HUES6 (cell line): Measurements from ENCODE around the gene POM121C.
"Not testable (repeated sequence)": the region's sequence is repeated elsewhere in the genome, so short reads cannot be mapped to it uniquely, and the experiment has no call there.

ENCODE experiments used
- H3K27ac ChIP-seq: 2 replicates; pipeline ENCODE4 v1.7.0; 2013; ENCODE audit warnings: low read depth, mild to moderate bottlenecking, low read length, inconsistent platforms
- H3K27me3 ChIP-seq: 2 replicates; pipeline ENCODE4 v1.6.1; 2013; ENCODE audit warnings: low read length; ENCODE audit not compliant: control insufficient read depth, insufficient read depth
- H3K36me3 ChIP-seq: 2 replicates; pipeline ENCODE4 v1.6.1; 2013; ENCODE audit warnings: low read length; ENCODE audit not compliant: control insufficient read depth, insufficient read depth
- H3K4me1 ChIP-seq: 2 replicates; pipeline ENCODE4 v1.6.1; 2013; ENCODE audit warnings: low read length; ENCODE audit not compliant: control insufficient read depth, insufficient read depth
- H3K4me3 ChIP-seq: 2 replicates; pipeline ENCODE4 v1.5.1; 2013; ENCODE audit warnings: low read depth, low read length
- H3K9ac ChIP-seq: one replicate; pipeline ENCODE4 v1.6.1; 2013; ENCODE audit warnings: mild to moderate bottlenecking, low read length
- H3K9me3 ChIP-seq: 2 replicates; pipeline ENCODE4 v1.6.1; 2013; ENCODE audit warnings: low read depth, low read length; ENCODE audit not compliant: control insufficient read depth, insufficient read depth

Gene POM121C

DNA sequence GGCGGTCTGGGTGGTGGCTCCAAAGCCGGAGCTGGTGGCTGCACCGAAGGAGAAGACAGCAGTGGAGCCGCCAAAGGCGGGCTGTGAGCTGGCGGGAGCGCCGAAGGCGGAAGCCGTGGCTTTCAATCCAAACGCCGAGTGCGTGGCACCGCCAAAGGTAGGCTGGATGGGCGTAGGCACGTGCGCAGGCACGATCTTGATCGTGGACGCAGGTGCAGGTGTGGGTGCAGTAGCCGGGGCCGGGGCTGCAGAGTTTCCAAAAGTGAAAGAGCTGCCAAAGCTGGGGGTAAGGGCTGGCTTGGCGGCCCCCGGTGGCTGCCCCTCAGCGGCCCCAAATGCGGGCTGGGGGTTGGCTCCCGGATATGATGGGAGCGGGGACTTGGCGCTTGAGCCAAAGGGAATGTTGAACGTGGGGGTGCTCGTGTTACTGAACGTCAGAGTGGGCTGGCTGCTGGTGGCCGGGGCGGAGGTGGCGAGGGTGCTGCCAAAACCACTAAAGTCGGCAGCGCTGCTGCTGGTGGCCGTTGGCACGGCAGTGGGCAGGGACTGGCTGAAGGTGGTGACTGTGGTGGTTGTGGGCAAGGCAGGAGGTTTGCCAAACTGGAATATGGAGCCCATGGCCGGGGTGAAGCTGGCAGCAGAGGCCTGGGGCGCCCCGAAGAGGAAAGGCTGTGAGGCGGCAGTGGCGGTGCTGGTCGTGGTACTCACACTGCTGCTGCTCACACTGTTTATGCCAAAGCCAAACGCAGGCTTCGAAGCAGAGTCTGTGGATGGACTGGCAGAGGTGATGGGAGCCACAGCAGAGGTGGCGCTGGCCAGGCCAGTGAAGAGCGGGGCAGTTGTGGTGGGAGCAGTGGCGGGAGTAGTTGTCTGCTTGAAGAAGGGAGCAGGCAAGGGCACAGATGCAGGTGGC, 64.0 kb downstream of the POM121C start:
- not testable (repeated sequence) for H3K9me3 ChIP-seq, H3K4me1 ChIP-seq, H3K4me3 ChIP-seq, H3K27ac ChIP-seq, H3K9ac ChIP-seq, H3K27me3 ChIP-seq
- peaks cover 33% of the 10 kb centered on the region for H3K36me3 ChIP-seq

DNA sequence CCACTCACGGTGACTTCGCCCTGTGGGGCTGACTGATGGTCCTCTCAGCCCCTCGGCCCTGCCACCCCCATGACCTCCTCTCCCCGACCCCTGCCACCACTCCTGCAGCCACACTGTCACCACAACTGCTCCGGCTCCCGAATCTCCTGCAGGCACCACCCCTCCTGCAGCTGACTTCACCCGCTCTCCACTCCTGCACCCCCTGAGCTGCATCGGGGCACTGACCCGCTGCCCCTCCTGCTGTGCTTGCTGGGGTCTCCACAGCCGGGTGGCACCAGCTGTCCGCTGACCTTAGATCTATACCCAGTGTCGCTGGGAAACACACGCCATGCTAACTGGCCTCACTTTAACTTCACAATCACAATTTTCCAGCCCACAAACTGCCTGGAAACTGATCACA, 65.9 kb downstream of the POM121C start:
- peaks cover 47% of the 10 kb centered on the region for H3K36me3 ChIP-seq
- not testable (repeated sequence) for H3K27ac ChIP-seq, H3K9ac ChIP-seq, H3K4me3 ChIP-seq, H3K4me1 ChIP-seq, H3K27me3 ChIP-seq, H3K9me3 ChIP-seq

DNA sequence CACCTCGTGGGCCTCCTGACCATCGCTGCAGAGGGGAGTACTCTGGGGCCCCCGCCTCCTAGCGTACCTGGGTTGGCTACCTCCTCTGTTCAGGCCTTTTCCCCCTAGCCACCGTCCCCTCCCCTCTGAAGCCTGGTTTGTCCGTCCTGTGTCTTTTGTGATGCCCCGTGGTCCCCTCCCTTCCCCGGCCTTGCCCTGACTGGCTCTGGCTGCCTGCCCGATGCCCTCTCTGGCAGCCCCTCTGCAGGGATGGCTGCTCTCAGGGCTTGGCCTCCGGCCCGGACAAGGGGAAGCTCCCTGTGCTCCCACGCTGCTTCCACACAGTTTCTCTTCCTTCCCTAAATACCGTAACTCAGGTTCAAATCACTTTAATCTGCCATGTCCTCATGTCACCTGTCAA, 66.4 kb downstream of the POM121C start:
- H3K4me3 ChIP-seq, H3K9me3 ChIP-seq, H3K27me3 ChIP-seq, H3K4me1 ChIP-seq, H3K27ac ChIP-seq, H3K9ac ChIP-seq: not testable (repeated sequence)
- H3K36me3 ChIP-seq: peaks cover 51% of the 10 kb centered on the region

DNA sequence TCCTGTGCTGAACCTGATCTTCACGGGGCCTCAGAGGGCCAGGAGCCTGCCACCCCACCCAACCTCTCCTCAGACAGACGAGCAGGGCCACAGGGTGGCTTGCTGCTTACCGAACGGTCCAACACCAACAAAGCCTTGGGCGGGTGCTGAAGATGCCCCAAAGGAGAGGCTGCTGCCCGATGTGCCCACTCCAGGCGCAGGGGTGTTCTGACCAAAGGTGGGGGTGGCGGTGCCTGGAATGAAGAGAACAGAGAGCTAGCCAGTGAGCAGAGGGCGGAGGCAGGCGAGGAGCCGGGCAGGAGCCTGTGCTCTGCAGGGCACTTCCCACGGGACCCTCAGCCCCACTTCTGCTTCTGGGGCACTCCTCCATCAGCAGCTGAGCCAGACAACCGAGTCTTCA, 66.9 kb downstream of the POM121C start:
- H3K36me3 ChIP-seq: peaks cover 48% of the 10 kb centered on the region
- not testable (repeated sequence) for H3K4me1 ChIP-seq, H3K27ac ChIP-seq, H3K27me3 ChIP-seq, H3K4me3 ChIP-seq, H3K9ac ChIP-seq, H3K9me3 ChIP-seq

DNA sequence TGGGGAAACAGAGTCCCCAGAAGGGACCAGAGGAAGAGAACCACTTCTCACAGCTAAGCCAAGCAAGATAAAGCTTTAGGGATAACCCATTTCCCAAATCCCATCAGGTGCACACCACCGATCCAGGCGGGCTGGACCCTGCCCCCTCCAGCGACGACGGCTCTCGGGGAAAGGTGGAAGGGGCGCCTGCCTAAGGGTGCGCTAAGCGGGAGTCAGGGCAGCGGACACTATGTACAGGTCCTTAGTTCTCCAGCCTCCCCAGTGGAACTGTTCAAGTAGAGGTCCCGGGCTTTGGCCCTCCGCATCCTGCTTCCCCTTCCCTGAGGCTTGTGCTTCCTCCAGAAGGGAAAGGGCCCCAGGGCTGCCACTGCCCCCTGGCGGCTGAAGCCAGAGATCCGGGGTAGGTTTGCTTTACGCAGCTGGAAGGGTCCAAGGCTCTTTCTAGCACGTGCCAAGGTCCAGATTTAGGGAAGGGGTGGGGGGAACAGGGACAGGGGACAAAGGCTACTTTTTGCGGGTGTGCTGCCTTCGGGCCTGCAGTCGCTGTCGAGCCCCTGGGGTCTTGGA, 67.7 kb downstream of the POM121C start:
- not testable (repeated sequence) for H3K9ac ChIP-seq, H3K27ac ChIP-seq, H3K4me1 ChIP-seq, H3K4me3 ChIP-seq, H3K9me3 ChIP-seq, H3K27me3 ChIP-seq
- peaks cover 40% of the 10 kb centered on the region for H3K36me3 ChIP-seq

DNA sequence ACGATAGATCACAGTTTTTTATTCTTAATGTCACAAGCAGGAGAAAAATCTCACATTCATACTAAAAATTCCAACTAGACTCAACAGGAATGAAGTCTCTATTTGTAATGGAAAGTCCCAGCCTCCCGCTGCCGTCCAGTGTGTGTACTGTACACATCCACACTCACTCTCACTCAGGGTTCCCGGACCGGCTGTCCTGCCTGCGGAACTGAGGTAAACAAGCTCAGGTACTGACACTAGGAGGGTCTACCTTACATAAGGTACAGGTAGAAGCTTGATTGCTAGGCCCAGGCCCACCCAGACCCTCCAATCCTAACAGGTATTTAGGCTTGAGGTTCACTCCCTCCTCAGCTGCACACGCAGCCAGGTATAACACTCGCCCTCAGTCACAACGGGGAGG, 69.3 kb downstream of the POM121C start:
- not testable (repeated sequence) for H3K27ac ChIP-seq, H3K9ac ChIP-seq, H3K27me3 ChIP-seq, H3K9me3 ChIP-seq, H3K4me3 ChIP-seq, H3K4me1 ChIP-seq
- H3K36me3 ChIP-seq: peaks cover 39% of the 10 kb centered on the region

DNA sequence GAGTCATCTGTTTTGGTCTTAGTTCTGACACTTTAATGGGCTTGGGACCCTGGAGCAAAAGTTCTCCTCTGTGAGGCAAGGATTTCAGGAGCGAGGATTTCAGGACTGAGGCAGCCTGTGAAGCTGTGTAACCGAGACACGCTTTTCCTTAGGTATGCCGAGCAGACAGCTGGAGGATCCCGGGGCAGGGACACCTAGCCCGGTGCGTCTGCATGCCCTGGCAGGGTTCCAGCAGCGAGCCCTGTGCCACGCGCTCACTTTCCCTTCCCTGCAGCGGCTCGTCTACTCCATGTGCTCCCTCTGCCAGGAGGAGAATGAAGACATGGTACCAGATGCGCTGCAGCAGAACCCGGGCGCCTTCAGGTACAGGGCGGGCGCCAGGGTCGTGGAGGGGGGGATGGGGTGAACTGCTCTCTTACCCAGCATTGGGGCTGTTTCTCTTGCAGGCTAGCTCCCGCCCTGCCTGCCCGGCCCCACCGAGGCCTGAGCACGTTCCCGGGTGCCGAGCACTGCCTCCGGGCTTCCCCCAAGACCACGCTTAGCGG, 70.2 kb downstream of the POM121C start:
- peaks cover 33% of the 10 kb centered on the region for H3K36me3 ChIP-seq
- H3K4me3 ChIP-seq, H3K9me3 ChIP-seq, H3K9ac ChIP-seq, H3K4me1 ChIP-seq, H3K27me3 ChIP-seq, H3K27ac ChIP-seq: not testable (repeated sequence)

DNA sequence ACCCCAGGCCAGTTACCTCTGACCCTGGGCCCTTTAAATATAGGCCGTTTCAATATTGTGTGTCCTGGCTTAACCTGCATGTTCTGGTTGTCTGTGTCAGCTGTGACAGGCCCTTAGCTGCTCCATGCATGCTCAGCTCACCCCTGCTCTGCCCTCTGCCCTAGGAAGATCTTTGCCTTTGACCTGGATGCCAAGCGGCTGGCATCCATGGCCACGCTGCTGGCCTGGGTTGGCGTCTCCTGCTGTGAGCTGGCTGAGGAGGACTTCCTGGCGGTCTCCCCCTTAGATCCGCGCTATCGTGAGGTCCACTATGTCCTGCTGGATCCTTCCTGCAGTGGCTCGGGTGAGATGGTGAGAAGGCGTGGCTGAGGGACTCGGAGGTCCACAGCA, 70.7 kb downstream of the POM121C start:
- not testable (repeated sequence) for H3K27ac ChIP-seq, H3K9ac ChIP-seq, H3K27me3 ChIP-seq, H3K9me3 ChIP-seq, H3K4me1 ChIP-seq, H3K4me3 ChIP-seq
- H3K36me3 ChIP-seq: peaks cover 29% of the 10 kb centered on the region

DNA sequence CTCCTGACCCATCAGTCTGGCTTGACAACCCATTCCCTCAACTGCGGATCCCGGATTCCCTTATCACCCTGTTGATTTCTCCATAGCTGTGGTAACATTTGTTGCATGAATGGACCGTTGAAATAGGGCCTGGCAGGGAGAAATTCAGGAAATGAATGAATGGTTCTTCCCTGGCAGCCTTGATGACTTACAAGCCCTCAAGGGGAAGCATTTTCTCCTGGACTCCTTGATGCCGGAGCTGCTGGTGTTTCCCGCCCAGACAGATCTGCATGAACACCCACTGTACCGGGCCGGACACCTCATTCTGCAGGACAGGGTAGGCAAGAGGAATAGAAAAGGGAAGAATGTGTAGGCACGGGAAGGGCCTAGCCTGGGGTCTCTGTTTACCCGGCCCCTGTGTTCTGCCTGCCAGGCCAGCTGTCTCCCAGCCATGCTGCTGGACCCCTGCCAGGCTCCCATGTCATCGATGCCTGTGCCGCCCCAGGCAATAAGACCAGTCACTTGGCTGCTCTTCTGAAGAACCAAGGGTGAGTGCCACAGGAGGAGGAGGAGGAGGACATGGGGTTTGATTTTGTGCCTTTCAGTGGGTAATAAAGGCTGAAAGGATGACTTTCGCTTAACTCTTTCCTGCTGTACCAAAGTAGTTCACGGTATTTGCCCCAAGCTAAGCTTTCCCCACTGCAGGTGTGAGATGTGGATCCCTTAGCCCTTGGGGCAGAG, 71.2 kb downstream of the POM121C start:
- not testable (repeated sequence) for H3K9ac ChIP-seq, H3K4me3 ChIP-seq, H3K27me3 ChIP-seq, H3K4me1 ChIP-seq, H3K9me3 ChIP-seq, H3K27ac ChIP-seq
- peaks cover 24% of the 10 kb centered on the region for H3K36me3 ChIP-seq

DNA sequence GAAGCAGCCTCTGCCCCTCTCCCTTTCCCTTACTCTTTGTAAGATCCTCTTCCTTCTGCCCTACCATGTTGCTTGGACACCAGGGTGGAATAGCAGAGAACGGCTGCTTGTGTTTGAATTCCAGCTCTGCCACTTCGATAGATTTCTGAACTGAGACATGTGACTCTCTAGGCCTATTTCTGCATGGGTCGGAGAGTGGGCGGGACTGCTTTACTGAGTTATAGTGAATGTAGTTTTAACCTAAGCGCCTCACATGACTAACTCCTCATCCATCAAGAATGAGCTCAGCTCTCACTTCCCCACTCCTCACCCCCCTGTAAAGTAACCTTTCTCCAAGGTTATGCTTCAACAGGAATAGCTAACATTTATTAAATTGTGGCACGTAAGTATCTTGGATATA, 71.9 kb downstream of the POM121C start:
- not testable (repeated sequence) for H3K27me3 ChIP-seq, H3K27ac ChIP-seq, H3K4me1 ChIP-seq, H3K9ac ChIP-seq, H3K9me3 ChIP-seq, H3K4me3 ChIP-seq
- peaks cover 20% of the 10 kb centered on the region for H3K36me3 ChIP-seq

DNA sequence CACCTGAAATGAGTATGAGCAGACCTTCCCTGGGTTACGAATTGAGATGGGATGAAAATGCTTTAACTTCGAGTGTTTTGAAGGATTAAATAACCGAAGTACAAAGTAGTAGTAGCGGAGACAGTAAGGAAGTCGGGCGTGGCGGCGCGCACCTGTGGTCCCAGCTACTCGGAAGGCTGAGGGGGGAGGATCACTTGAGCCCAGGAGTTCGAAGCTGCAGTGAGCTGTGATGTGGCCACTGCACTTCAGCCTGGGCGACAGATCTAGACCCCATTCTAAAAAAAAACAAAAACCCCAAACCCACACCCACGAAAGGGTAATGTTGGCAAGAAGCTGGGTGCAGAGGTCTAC, 75.3 kb downstream of the POM121C start:
- not testable (repeated sequence) for H3K27me3 ChIP-seq, H3K36me3 ChIP-seq, H3K9ac ChIP-seq, H3K27ac ChIP-seq, H3K4me3 ChIP-seq, H3K4me1 ChIP-seq, H3K9me3 ChIP-seq
